PC-9 (cell line): ENCODE measurements around the gene DGKA. TPM values are rescaled to one million over a fixed set of nuclear protein-coding genes. Genes with fewer than 3 reads are reported as not detected.

Experiments
- BruUV-seq: library from RNA; stranded (reverse); fragments of 400-500 nt; replicated peaks from 2 replicates; lab custom pipeline; 2021; lab: Mats Ljungman, UMichigan
- CTCF ChIA-PET: fragments of 300-600 bp; sonication (Branson Sonifier 250); formaldehyde crosslinking; loops from one replicate; lab custom pipeline; 2022; ENCODE audit warnings: antibody characterized with exemption; lab: Charles Lee
- POLR2A ChIA-PET: fragments of 300-600 bp; sonication (Branson Sonifier 250); formaldehyde crosslinking; loops from one replicate; lab custom pipeline; 2022; ENCODE audit warnings: antibody characterized with exemption; ENCODE audit not compliant: unreplicated experiment; lab: Charles Lee
- DNase-seq, 2 experiments: peaks; one replicate each; pipeline versions ENCODE4 v3.0.0 to v3.0.0-alpha.2; 2015 to 2022; ENCODE audit warnings: mixed read lengths in 1 of 2
- H2AFZ ChIP-seq: fragments of 200-600 bp; sonication (generic); 2 replicates; pipeline ENCODE4 v1.8.1; 2017; ENCODE audit warnings: antibody characterized with exemption
- H3F3A ChIP-seq: fragments of 200-600 bp; sonication (generic); 2 replicates; pipeline ENCODE4 v1.8.1; 2017; ENCODE audit warnings: antibody characterized with exemption, mild to moderate bottlenecking, low read depth; ENCODE audit not compliant: insufficient read depth
- H3K27ac ChIP-seq: fragments of 200-600 bp; sonication (generic); 2 replicates; pipeline ENCODE4 v1.6.1; 2016; ENCODE audit warnings: mixed run types
- H3K27me3 ChIP-seq: fragments of 200-600 bp; sonication (generic); 2 replicates; pipeline ENCODE4 v1.6.1; 2016; ENCODE audit warnings: low read depth, mixed run types; ENCODE audit not compliant: insufficient read depth
- H3K36me3 ChIP-seq: fragments of 200-600 bp; sonication (generic); 2 replicates; pipeline ENCODE4 v1.6.1; 2016; ENCODE audit warnings: low read depth, mixed run types
- H3K4me1 ChIP-seq: fragments of 200-600 bp; sonication (generic); replicated peaks from 2 replicates; pipeline ENCODE4 v1.6.1; 2016; ENCODE audit warnings: mixed run types; ENCODE audit not compliant: insufficient read depth
- H3K4me2 ChIP-seq: fragments of 200-600 bp; sonication (generic); 2 replicates; pipeline ENCODE4 v1.6.1; 2017; ENCODE audit warnings: mixed run types
- H3K4me3 ChIP-seq: fragments of 200-600 bp; sonication (generic); 2 replicates; pipeline ENCODE4 v1.6.1; 2016; ENCODE audit warnings: mixed run types
- H3K79me2 ChIP-seq: fragments of 200-600 bp; sonication (generic); 2 replicates; pipeline ENCODE4 v1.6.1; 2017; ENCODE audit warnings: low read depth, mixed run types
- H3K9me2 ChIP-seq: fragments of 200-600 bp; sonication (generic); 2 replicates; pipeline ENCODE4 v1.8.1; 2017; ENCODE audit warnings: mild to moderate bottlenecking; ENCODE audit not compliant: insufficient read depth
- H3K9me3 ChIP-seq: fragments of 200-600 bp; sonication (generic); 2 replicates; pipeline ENCODE4 v1.8.1; 2016; ENCODE audit warnings: low read depth; ENCODE audit not compliant: insufficient read depth
- H4K20me1 ChIP-seq: fragments of 200-600 bp; sonication (generic); 2 replicates; pipeline ENCODE4 v1.8.1; 2017; ENCODE audit not compliant: insufficient read depth
- CTCF ChIP-seq: fragments of 200-600 bp; sonication (generic); conservative IDR thresholded peaks from 2 replicates; pipeline ENCODE4 v1.6.1; 2017; ENCODE audit warnings: mixed run types, antibody characterized with exemption, mild to moderate bottlenecking, moderate library complexity
- EZH2 ChIP-seq: fragments of 200-600 bp; sonication (generic); IDR thresholded peaks from 2 replicates; pipeline ENCODE4 v1.8.0; 2017; ENCODE audit warnings: antibody characterized with exemption, low read depth
- intact Hi-C: fragments of 100-400 bp; cut with micrococcal nuclease; formaldehyde crosslinking; loops from one replicate; pipeline ENCODE4 v1.10.0; 2022; ENCODE audit not compliant: unreplicated experiment
- total RNA-seq: library from RNA; stranded (reverse); gene quantifications from 2 replicates; pipeline ENCODE4 v1.2.3, GENCODE V29; 2021

The DGKA gene
- total RNA-seq, 1 experiment from 2014 or later: 86.6 TPM

- H3K9me2 ChIP-seq: no peaks in the 10 kb centered on the region
- POLR2A ChIA-PET: interaction anchor here (0.6 to 1.1 kb wide), 6 partner anchors 42 to 290 kb away, joined by 3 to 9 read pairs (median 4); partner anchors contain the start of genes DNAJC14, ORMDL2, RAB5B and RNF41
- H3K4me3 ChIP-seq: peak overlapping the region; percentile 78
- peaks cover 32% of the 10 kb centered on the region for H3K79me2 ChIP-seq
- TF ChIP-seq EZH2 (no peak), CTCF (no peak)
- peak in 1 of 2 experiments; percentile 39 for DNase-seq
- CTCF ChIA-PET: interaction anchor here (0.5 to 1.0 kb wide), 4 partner anchors 7 to 114 kb away, joined by 3 to 8 read pairs (median 5); partner anchors contain the start of gene ORMDL2
- H3K4me2 ChIP-seq: peak overlapping the region; percentile 96
- peaks cover 59% of the 10 kb centered on the region for H3K4me1 ChIP-seq
- H3K27ac ChIP-seq: peak overlapping the region; percentile 80
- H4K20me1 ChIP-seq: peaks cover 6% of the 10 kb centered on the region; the same call in 1 of the 2 replicates
- intact Hi-C loops: loop anchor here (1.0 to 2.0 kb wide), 2 partner anchors 8 to 41 kb away; no protein-coding TSS in a partner anchor
- no peaks in the 10 kb centered on the region for H3K36me3 ChIP-seq
- no peaks in the 10 kb centered on the region for H3K9me3 ChIP-seq
- H3F3A ChIP-seq: peaks cover 77% of the 10 kb centered on the region
- no TSS peak for BruUV-seq
- H3K27me3 ChIP-seq: no peaks in the 10 kb centered on the region
- H2AFZ ChIP-seq: peak overlapping the region; percentile 93
These were observed 1.0 kb downstream of the DGKA start for GRCh38 chr12:55931780-55932550.

GRCh38 chr12:55932551-55932910 is 1.6 kb downstream of the DGKA start:
- CTCF ChIA-PET: interaction anchor here (0.6 to 1.0 kb wide), 3 partner anchors 15 to 589 kb away, joined by 3 to 9 read pairs (median 3); partner anchors contain the start of gene RBMS2
- peak overlapping the region; percentile 80 for H3K27ac ChIP-seq
- TSS peak; percentile 72 for BruUV-seq

More at GRCh38 chr12:55932551-55932910, 1.6 kb downstream of the DGKA start:
- peaks cover 27% of the 10 kb centered on the region for H3K79me2 ChIP-seq
- H3K27me3 ChIP-seq: no peaks in the 10 kb centered on the region
- peaks cover 75% of the 10 kb centered on the region for H3F3A ChIP-seq
- H3K4me3 ChIP-seq: peak overlapping the region; percentile 78
- no peaks in the 10 kb centered on the region for H3K9me3 ChIP-seq
- H3K4me2 ChIP-seq: peak overlapping the region; percentile 96
- no peaks in the 10 kb centered on the region for H3K9me2 ChIP-seq
- no peaks in the 10 kb centered on the region for H3K36me3 ChIP-seq
- peaks cover 65% of the 10 kb centered on the region for H3K4me1 ChIP-seq
- TF ChIP-seq CTCF (no peak), EZH2 (no peak)
- H4K20me1 ChIP-seq: peaks cover 6% of the 10 kb centered on the region; the same call in 1 of the 2 replicates
- peak overlapping the region; percentile 93 for H2AFZ ChIP-seq
- POLR2A ChIA-PET: interaction anchor here (0.5 to 1.1 kb wide), 5 partner anchors 10 to 194 kb away, joined by 3 to 13 read pairs (median 9); partner anchors contain the start of genes ORMDL2, RAB5B and SARNP
- intact Hi-C loops: no loop called here
- no peak for DNase-seq
